Activated CD4-positive, CD25-positive, alpha-beta regulatory T cell (primary cell): ENCODE data around the gene CRYBB3.
"Not testable (repeated sequence)": the region's sequence is repeated elsewhere in the genome, so short reads cannot be mapped to it uniquely, and the experiment has no call there.

Source experiments
- DNase-seq, 4 experiments: peaks; one replicate each; lab custom pipeline; 2025; lab: John Stamatoyannopoulos, UW

Gene CRYBB3

DNA sequence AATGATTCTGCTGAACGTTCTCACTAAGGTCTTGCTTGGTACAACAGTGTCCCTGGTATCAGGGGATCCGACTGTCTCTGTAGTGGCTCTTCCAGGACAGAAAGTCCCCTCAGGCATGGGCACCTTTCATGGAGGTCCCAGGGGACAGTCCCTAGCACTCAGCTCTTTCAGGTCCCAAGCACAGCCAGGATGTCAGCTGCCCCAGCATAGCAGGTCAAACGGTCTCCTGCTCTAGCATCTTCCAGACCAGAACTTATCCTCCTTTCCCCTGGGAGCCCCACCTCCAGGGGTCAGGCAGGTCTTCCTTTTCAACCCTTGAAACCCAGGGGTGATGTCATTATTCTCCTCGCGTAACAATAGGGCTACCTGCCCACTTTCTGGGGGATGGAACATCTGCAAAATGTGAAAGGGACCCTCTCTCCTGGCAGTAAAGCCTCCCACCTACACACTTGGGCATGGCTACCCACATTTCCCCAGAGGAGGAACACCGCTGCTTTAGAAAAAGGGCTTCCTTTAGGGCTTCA lies 24.7 kb upstream of the CRYBB3 start:
- DNase-seq, result no peak

DNA sequence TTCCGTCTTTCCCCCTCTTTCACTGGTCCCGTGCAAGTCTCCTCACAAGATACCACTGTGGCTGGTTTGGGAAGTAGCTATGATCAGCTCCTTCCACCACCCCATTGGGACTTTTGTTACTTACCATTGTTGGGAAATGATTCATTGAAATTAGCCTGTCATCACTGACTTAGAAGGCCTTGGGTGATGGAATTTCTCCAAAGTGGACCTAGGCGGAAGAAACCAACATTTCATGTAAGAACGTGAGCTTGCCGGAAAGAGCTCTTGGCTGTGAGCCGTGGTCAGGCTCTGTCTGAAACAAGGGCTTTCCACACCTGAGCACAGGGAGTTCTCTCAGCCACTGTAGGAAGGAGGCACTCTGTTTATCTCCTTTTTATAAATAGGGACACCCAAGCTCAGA lies 23.5 kb upstream of the CRYBB3 start:
- no peak for DNase-seq

DNA sequence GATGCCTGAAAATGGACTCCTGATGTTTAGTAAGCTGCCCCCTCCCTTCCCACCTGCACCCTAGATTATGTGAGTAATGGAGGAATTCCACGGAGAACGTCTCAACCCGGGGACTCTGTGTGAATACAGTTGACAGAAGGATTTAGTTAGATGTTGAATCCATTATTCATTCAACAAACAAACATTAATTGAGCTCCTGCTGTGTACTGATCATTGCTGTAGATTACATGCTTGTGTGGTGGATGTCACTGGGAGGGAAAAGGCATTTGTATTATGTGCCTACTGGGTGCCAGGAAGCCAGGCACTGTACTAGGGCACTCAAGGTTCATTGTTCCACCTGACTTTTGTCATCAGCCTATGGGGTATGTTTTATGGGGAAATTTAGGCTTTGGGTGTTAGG lies 22.9 kb upstream of the CRYBB3 start:
- DNase-seq, result no peak

DNA sequence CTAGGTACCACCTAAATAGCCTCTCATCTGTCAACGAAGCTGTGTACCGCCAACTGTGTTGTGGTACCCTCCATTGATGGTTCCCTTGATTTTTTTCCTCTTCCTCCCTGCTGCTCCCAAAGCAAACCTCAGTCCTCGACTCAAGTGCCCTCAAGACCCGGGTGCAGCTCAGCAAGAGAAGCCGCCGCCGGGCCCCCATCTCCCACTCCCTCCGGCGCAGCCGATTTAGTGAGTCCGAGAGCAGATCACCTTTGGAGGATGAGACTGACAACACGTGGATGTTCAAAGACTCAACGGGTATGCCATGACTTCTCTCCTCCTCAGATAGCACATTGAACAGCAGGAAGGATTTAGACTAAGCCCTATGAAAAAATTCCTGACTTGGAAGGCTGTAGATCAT lies 22.4 kb upstream of the CRYBB3 start:
- DNase-seq, result no peak

DNA sequence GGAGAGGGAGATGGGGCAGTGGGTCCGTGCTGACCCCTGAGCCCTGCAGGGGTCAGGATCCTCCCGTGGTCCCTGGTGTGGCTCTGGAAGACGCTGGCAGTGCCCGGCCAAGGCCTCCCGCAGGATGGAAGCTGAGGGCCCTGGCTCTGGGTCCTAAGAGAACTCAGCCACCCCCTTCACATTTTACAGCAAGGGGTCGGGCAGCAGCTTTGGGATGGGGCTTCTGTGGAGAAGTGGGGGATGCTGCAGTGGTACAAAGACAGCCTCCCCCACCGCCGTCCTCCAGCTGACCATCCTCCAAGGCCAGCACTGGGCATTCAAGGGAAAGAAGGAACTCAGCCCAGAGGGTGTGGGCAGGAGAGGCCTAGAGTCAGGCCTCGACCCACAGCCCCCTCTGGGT lies 21.8 kb upstream of the CRYBB3 start:
- DNase-seq, result no peak

DNA sequence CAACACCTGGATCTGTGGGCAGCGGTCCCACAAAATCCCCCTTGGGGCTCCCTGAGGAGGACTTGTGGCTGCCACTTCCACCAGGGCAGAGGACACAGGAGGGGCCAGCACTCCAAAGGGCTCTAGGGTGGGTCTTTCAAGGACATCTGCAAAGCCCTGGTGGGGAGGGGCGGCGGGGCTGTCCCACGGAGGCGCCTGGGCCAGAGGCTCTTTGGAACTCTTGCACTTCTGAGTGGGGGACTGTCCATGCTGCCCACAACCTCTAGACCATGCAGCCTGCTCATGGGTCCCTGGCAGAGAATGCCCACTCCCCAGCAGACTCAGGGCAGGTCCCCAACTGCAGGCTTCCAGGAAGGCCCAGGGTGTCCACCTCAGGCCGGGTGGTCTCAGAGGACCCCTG lies 21.3 kb upstream of the CRYBB3 start:
- DNase-seq, result not testable (repeated sequence)

DNA sequence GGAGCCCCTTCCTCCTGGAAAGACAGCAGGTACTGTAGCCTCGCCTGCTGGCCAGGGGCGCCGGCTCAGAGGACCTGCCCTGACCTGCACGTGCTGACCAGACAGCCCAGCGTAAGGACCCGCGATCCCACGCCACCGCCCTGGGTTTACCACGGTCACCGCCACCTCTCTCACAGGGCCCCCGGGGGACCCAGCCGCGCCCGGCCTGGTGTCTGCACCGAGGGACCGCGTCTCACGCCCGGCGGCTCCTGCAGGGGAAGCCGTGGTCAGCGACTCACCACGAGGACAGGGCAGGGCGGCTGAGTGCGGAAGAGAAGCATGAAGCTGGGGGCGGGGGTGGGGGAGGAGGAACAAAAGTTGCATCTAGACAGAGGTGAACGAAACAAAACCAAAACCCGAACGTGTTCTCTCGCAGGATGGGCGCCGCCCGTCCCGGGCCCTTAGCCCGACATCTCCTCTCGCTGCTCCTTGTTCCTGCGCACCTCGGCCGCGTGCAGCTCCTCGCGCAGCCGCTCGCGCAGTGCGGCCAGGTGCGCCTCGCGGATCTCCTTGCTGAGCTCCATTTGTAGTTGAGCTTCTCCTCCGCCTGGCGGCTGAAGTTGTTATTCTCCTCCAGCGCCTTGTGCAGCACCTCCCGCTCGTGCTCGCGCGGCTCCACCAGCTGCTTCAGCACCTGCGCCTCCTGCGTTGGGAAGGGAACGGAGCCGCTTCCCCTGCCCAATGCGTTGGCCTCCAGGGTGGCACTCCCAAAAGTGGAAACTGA lies 20.6 kb upstream of the CRYBB3 start:
- not testable (repeated sequence) for DNase-seq

DNA sequence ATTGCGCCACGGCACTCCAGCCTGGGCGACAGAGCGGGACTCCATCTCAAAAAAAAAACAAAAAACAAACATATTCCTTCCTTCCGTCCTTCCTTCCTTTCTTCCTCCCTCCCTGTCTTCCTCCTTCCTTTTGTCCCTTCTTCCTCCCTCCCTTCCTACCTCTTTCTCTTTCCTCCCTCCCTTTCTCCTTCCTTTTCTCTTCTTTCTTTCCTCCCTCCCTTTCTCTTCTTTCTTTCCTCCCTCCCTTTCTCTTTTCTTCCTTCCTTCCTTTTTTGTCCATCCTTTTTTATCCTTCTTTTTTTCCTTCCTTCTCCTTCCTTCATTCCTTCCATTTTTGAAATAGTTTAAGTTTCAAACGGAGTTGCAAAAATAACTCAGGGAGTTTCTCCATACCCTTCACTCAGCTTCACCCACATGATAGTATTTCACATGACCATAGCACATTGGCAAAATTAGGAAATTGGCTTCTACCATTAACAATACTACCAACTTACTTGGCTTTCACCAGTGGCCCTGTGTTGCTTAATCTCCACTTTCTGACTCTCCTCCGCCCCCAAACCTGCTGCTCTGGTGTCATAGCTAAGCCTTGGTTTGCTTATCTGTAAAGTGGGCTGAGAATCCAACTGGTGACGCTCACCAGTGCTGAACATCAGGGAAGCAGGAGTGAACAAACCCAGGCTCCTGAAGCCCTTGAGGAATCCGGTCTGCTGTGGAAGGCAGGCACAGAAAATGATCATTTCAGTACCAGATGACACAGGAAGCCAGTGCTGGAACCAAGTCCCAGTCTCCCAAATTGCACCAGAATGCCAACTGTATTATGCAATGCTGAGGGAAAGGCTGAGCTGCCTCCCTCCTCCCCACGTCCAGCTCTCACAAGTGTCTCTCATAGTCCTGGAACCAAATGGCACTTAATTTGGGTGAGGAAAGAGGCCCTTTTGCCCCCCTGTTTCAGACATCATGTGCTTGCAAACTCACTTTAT lies 17.2 kb upstream of the CRYBB3 start:
- no peak for DNase-seq

DNA sequence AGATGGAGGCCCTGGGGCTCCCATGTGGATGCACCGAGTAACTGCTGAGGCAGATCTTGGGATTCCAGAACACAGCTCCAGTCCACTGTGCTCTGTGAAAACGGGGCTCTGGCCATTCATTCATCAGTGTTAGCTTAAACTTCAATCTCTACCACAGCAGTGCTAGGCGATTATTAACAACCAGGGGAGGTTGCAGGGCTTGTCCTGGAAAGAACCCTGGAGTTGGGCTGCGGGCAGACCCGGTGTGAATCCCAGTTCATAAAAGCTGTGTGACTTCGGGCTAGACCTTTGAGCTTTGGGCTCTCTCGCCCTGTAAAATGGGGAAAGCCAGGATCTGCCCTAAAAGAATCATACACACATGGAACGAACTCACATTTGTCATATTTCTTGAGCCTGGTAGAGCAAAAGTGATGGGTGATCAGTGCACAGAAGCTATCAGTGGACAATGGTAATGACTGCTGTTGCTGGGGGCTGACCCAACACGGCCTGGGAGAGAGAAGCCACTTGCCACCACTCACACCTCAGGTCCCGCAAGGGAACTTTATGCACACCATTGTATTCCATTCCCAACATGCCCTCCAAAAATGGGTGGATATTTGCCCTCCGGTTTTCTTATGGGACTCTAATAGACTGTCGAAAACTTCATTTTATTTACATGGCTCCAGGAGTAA lies 15.6 kb upstream of the CRYBB3 start:
- DNase-seq, result no peak

DNA sequence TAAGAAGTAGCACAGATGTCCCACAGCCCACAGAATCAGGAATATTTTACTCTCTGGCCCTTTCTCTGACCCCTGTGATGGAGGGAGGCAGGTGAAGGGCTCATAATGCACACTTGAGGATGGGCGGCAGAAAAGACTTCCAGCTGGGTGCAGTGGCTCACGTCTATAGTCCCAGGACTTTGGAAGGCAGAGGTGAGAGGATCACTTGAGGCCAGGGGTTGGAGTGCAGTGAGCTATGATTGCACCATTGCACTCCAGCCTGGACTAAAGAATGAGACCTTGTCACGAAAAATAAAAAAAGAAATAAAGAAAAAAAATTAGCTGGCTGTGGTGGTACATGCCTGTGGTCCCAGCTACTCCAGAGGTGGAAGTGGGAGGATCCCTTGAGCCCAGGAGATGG lies 13.5 kb upstream of the CRYBB3 start:
- DNase-seq, result no peak

DNA sequence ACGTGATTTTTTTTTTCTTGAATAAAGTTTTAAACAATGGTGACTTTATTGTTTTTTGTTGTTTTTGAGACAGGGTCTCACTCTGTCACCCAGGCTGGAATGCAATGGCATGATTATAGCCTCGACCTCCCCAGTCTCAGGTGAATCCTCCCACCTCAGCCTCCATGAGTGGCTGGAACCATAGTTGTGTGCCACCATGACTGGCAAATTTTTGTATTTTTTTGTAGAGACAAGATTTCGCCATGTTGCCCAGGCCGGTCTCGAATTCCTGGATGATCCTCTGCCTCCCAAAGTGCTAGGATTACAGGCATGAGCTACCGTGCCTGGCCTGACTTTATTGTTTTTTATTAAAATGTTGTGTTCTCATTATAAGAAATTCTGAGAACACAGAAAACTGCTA lies 12.2 kb upstream of the CRYBB3 start:
- no peak for DNase-seq

DNA sequence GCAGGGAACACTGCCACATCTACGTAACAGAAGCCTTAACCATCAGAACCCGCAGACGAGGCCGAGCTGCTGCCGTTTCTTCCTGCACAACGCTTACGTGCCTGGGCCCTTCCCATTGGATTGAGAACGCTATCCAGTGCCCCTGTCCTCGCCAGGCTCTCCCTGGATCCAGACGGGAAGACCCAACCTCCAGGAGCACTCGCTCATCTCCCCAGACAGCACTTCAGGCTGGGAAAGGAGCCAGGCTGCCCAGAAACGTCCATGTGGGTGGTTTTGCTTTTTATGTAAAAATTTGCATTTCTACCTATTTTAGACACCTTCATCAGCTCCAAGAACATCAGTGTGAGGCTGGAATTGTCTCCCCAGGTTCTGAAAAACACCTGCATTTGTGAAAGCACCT lies 7.3 kb upstream of the CRYBB3 start:
- no peak for DNase-seq

DNA sequence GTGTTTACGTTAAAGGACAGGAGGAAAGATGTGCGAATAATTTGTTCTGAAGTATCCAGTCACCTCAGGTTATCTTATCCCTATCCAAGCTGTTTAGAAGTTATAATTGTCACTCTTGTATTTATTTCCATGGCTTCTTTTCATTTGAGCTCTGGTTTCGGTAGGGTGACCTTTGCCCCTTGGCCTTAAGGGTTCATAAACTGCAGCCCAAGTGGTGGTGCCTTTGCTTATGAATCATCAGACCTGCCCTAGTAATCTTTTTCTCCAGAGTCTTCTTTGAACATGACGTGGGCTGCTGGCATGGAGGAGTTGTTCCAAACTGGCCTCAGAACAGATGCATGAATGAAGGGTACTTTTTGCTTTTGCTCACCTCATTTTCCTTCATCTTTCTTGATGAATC lies 6.5 kb upstream of the CRYBB3 start:
- no peak for DNase-seq

DNA sequence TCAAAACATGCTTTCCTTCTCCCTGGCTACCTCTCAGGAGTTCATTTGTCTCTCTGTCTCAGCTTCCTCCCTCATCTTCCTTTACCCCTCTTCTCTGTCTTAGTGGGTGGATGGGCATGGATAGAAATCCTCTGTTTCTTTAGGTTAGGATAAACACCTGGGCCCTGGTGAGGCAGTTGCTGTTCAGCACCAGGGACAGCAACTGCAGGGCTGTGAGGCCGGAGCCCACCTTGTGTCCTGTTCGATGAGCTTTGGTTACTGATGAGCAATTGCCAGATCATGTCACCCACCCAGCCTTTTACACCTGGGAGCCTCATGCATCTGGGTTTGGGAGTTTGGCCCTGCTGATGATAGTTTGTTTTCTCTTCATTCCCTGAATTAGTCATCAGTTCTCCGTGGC lies 6.1 kb upstream of the CRYBB3 start:
- DNase-seq, result no peak

DNA sequence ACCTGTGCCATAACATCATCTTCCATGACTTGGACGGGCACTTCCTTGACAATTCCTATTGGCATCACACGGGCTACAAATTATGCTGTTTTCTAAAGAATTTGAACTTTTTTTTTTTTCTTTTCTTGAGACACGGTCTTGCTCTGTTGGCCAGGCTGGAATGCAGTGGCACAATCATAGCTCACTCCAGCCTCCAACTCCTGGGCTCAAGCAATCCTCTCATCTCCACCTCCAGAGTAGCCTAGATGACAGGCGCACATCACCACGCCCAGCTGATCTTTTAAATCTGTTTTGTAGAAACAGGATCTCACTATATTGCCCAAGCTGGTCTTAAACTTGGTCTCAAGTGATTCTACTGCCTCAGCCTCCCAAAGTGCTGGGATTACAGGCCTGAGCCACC lies 3.3 kb upstream of the CRYBB3 start:
- no peak for DNase-seq

DNA sequence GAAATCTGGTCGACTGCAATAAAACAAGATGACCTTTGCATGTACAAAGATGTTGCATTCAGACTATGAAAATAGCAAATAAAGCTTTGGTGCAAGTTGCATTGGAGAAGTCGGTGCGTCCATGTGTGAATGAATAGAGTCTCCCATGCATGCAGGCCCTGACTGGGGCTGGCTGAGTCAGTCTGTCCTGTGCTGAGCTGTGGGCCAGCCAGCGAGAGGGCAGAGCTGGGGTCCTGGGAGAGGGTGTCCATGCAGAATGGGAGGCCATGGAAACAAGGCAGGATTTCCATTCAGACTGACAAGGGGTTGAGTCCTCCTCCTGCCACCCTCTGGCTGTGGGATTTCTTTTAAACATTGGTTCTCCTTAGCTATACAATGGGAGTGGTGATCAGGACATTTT lies 2.3 kb upstream of the CRYBB3 start:
- DNase-seq, result no peak

DNA sequence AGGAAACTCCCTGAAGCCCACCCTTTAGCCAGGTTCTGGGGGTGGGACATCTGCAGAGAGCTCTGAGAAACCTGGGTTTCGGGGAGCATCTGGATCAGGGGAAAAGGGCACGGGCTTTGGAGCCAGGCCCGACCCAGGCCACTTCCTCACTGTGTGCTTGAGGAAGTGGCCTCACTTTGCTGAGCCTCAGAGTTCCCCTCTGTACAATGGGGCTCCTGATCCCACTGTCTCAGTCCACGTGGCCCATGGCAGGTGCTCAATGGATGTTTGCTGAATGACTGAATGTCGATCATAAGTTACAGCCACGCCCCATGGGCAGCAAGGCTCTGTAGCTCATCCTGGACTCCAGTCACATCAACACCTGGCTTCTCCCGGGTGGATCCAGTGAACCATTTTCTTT lies 1.3 kb downstream of the CRYBB3 start:
- DNase-seq, result no peak

DNA sequence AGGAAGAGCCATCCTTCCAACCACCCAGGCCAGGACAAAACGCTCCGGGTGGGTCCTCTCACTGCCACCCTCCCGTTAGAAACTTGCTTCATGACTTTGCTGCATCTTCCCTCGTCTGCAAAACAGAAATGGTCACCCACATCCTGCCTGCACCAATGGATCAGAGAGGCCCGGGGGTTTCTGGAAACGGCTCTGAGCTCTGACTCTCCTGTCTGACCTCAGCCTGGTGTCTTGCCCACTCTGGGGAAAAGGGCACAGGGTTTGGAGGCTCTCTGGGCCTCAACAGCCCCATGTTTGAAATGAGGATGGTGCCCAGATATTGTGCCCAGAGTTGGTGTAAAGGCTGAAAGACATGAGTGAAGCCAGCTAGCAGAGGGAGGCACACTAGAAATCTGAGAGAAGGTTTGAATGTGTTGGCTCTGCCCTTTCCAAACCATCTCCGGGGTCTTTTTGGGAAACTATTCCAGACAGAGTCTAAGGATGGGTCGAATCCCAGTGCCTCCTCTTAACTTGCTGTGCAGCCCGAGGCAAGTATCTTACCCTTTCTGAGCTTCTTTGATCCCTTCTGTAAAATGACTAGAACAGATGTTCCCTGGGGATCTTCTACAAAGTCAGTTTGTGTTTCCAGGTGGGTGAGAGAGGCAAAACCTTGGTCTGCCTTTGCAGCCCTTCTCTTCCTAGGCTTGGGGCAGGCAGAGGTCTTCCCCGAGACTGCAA lies 2.1 kb downstream of the CRYBB3 start:
- no peak for DNase-seq

DNA sequence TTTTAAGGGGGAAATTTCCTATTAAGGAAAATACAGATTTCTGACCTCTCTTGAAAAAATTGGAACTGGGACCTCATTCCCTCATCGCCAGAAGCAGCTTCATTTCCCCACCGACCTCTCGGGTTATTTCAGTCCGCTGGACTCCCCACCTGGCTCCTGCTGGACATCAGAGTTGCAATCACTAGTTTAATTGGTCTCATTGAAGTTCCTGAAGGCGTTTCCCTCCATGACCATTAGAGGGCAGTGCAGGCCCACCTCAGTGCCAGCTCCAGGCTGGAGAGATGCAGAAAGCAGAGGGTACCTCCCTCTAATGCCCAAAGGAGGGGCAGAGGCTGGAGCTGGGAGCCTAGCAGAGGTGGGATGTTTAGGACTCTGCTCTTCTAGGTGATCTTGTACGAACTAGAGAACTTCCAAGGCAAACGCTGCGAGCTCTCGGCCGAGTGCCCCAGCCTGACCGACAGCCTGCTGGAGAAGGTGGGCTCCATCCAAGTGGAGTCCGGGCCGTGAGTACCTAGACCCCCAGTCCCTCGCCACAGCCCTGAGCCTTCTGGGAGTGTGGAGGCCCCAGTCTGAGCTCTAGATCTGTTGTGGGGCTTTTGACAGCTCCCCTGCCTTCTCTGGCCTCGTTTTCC lies 2.7 kb downstream of the CRYBB3 start:
- DNase-seq, result peak; percentile 6 to 34 (median 20)

DNA sequence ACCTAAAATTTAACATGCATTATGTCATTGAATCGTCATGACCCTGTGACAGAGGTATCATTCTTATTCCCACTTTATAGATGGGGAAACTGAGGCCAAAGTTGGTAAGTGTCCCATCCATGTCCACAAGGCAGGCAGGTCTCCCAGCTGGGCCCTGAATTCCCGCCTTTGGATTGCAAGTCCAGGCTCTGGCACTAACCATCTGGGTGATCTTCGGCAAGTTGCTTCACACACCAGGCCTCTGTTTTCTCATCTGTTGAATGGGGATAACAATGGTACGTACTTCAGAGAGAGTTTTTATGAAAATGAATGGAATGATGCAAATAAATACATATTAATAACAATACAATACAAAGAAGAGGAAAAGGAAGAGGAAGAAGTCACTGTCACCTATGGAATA lies 3.4 kb downstream of the CRYBB3 start:
- DNase-seq, result no peak

DNA sequence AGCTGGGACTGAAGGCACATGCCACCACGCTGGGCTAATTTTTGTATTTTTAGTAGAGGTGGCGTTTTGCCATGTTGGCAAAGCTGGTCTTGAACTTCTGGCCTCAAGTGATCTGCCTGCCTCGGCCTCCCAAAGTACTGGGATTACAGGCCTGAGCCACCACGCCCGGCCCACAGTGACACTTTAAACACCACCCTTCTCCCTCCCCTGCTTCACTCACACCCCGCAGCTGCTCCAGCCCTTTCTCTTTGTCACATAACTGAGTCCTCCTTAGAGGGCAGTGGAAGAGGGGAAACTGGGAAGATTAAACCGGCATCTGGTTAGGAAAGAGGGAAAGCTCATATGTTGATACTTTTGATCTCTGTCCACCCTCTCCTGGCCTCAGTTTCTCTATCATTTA lies 4.9 kb downstream of the CRYBB3 start:
- DNase-seq, result not testable (repeated sequence)
